ENCODE data around the gene ELMO3.

ELMO3 gene

DNA sequence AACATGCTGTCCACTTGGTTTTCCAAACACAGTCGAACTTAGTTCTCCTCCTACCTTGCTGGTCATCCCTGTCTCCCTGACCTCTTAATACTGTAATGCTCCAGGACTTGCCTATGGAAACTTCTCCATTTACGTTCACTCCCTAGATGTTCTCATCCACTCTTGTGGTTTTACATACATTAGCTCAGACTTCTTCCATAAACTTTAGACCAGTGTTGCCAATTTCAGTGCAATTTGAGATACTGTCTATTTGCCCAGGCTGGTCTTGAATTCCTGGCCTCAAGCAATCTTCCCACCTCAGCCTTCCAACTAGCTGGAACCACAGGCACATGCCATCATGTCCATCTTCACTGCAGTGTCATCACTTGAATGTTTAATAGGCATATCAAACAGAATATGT lies 16.6 kb upstream of the ELMO3 start:
- DNase-seq (ENCODE audit: low spot score) = no peak

DNA sequence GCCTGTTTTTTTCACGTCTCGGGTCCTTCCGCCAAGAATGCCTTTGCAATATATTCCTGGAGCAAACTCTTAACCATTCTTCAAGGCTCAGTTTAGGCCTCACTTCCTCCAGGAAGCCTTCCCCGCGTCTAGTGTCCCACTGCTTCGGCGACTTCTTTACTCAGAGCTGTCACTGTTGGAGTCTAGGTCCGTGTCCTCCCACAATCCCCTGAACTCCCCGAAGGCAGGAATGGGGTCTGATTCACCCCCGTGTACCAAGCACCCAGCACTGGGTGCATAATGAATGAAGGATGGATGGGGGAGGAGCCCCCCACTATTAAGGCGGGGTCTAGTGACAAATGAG lies 15.7 kb upstream of the ELMO3 start:
- no peak for DNase-seq (ENCODE audit: low spot score)

DNA sequence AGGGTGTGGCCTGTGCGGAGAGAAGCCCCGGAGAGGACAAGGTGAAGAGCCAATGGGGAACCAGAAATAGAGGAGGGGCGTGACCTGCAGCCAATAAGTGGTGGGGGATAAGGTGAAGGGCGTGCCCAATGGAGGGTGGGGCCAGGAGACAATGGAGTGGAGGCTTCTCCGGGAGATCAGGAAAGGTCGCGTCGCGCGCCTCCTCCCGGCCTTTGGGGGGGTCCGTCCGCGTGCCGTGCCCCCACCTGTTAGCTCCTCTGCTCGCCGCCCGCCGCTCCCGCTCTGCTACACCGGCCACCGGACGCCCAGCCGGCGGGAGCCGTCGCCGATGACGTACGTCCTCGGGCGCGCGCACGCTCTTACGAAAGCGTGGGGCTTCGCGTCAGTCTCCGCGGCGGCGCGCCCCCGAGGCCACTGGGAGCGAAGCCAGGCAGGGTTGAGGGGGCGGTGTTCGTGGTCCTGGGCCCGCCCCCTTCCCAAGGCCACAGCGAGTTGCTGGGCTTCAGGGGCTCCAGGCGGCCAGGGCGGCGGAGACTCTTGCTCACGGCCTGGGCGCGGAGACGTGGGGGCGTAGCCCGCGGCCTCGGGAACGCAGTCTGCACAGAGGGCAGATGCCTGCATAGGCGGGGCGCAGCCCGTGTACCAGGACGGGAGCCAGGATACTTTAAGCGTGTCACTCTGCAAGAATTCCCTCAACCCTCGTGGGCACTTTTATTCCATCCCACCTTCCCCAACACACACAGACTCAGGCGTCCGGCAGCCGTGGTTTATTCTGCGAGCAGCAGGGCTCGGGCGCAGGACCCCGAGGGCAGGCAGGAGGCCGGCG lies 15.1 kb upstream of the ELMO3 start, which contains the start of gene MATCAP1:
Gene MATCAP1, minus strand, starts transcription at position 337 of the 826 bp plus-strand sequence. CDS start 3,353 bp downstream, outside the sequence.
- DNase-seq (ENCODE audit: low spot score) = peak; percentile 99

DNA sequence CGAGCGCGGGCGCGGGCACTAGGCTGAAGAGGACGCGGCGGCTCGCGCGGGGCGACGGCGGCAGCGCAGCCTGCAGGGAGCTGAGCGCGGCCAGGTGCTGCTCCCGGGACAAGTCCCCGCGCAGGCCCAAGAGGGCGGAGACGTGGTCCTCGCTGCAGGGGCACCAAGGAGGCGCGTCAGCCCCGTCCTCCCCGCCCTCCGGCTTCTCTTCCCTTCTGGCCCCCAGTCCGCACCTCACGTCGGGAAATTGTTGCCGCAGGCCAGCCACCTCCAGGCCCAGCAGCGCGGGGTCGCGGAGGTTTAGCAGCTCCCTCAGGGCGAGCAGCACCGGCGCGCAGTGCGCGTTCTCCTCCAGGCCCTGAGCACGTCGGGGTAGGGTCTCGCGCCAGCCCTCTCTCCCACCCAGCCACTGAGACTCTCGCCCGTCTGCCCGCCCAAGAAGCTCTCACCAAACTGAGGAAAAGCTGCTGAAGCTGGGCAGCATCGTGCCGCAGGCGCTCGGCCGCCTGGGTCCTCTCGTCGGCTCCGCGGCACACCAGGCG lies 14.4 kb upstream of the ELMO3 start:
- no peak for DNase-seq (ENCODE audit: low spot score)

DNA sequence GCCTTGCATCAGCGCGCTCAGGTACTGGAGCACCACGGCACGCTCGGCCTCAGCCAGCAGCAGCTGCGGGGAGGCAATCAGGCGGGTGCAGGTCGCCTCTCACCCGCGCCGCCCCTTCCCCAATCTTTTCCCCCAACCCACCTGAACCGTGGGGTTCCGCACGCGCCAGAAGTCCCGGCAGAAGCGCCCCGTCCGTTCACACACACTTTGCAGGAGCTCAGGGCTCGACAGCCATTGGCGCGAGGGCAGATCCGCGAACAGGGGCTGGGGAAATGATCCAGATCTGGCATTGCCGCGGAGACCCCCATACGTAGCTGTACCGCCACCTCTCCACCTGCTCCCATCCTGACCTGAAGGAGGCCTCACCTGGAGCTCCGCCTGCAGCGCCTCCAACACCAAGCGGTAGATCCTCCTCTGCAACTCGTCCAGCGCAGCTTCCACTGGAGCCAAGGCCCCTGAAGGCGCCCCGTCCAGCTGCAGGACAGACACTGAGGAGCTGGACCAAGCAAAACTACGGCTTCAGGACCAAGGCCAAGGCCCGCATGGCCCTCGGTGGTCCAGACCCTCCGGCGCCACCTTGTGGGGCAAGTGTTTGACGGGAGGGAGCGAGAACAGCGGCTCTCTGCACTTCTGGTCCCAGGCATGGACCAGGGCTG lies 13.8 kb upstream of the ELMO3 start:
- peak; percentile 90 for DNase-seq (ENCODE audit: low spot score)

DNA sequence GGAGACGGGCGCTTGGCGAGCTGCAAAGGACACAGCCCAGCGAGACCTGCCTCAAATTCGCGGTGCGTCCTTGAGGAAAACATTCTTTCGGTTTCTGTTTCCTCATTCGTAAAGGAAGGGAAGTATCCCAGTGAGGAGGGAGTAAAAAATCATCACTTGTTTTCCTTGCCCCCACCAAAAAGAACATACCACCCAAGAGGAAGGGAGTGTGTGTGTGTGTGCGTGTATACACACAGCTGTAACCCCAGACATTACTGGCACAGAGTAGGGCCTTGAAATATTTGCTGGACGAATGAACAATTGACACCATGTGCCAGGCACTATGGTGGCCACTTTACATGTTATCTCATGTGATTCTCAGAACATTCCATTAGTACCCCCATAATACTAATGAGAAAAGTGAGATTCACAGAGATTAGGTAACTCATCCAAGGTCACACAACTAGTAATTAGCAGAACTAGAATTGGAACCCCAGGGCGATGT lies 13.2 kb upstream of the ELMO3 start:
- no peak for DNase-seq (ENCODE audit: low spot score)

DNA sequence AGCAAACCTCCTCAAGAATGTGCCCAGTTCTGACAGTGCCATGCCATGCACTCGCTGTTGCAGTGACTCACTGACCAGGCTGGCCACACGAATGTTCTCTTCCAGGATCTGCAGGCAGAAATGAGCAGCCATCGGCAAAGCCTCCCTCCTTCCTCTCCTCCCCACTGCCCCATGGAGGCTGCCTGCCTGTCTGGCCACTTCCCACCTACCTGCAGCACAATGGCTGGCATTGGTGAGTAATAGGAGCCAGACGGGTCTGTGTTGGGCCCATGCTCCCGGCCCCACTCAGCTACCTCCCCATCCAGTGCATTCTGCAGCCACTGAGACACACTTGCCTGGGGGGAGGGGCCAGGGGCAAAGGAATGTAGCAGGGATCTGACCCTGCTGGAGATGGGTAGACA lies 12.4 kb upstream of the ELMO3 start:
- DNase-seq (ENCODE audit: low spot score) = no peak

DNA sequence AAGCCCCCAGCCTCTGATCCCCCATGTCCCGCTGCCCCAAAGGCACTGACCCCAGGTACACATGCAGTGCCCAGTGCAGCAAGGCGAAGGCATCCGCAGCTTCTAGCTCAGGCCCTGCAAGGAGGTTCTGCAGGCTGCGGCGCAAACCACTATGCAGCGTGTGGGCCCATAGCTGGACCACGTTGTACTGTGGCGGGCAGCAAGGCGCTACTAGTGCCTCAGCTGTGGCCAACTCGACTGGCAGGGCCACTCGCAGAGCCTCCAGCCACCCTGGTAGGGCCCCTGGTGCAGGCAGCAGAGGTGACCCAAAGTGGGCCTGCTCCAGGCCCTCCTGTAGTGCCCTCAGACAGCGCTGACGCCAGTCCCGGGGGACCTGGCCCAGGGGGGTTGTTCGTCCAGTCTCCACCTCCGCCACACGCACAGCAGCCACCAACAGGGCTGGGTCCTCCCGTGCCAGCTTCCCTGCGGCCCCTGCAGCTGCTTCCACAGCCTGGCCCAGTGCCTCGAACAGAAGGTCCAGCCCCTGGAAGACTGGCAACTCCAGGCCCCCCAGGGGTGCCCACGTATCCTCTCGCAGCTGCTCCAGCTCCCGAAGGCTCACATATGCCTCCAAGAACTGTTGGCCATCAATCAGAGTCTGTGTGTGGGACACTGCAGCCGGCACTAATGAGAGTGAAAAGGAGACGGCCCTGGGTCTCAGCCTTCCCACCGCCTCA lies 11.6 kb upstream of the ELMO3 start:
- DNase-seq (ENCODE audit: low spot score) = no peak

DNA sequence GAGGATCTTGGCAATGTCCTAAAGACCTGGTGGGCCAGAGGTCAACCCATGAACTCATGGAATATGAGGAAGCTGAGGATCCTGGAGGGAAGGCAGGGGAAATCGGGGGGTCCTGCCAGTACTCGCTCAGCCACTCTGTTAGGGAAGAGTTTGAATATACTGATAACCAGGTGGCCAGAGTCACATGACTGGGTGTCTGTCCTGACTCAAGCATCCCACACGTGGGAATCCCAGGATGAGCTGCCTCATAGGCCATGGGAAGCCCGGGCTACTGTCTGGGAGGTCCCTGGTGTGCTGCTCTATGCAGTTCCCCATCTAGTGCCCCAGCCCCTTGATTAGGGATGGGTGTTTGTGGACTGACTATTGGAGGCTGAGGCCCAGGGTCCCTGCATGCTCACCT lies 10.6 kb upstream of the ELMO3 start:
- DNase-seq (ENCODE audit: low spot score) = no peak

DNA sequence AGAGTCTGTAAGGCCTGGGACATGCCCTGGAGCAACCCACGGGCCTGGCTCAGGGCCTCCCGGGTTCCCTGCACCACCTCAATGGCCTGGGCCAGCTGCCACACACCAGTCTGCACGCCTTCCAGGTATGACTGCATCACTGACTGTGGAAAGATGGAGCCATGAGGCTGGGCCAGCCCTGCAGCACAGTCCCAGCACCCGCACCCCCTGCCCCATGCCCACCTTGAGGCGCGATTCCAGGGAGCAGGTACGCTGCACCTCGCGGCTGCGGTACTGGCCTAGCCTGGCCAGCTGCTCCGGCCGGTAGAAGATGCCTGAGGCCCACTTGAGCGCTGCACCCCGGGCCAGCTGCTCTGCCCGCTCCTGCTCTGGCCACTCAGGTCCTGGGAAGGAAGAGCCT lies 10.1 kb upstream of the ELMO3 start:
- DNase-seq (ENCODE audit: low spot score) = no peak

DNA sequence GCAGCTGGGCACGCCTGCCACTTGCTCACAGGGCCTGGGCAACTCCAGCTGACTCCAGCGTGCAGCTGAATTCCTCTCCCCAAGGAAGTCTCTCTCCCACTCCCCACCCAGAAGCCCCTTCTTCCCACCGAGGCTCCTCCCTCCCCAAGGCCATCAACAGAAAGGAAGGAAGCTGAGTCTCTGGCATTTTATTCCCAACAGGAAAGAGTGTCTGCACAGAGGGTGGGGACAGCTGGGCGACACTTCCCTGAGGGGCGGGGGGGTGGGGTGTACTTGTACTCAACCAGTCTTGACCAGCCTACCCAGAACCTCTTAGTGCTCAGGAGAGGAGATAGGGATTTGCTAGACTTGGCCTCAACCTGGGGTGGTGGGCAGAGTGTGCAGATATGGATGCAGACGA lies 8.9 kb upstream of the ELMO3 start, which contains the start of gene EXOC3L1:
Gene EXOC3L1, minus strand, starts transcription at position 96 of the 400 bp plus-strand sequence. CDS start 460 bp downstream, outside the sequence.
- DNase-seq (ENCODE audit: low spot score) = no peak

DNA sequence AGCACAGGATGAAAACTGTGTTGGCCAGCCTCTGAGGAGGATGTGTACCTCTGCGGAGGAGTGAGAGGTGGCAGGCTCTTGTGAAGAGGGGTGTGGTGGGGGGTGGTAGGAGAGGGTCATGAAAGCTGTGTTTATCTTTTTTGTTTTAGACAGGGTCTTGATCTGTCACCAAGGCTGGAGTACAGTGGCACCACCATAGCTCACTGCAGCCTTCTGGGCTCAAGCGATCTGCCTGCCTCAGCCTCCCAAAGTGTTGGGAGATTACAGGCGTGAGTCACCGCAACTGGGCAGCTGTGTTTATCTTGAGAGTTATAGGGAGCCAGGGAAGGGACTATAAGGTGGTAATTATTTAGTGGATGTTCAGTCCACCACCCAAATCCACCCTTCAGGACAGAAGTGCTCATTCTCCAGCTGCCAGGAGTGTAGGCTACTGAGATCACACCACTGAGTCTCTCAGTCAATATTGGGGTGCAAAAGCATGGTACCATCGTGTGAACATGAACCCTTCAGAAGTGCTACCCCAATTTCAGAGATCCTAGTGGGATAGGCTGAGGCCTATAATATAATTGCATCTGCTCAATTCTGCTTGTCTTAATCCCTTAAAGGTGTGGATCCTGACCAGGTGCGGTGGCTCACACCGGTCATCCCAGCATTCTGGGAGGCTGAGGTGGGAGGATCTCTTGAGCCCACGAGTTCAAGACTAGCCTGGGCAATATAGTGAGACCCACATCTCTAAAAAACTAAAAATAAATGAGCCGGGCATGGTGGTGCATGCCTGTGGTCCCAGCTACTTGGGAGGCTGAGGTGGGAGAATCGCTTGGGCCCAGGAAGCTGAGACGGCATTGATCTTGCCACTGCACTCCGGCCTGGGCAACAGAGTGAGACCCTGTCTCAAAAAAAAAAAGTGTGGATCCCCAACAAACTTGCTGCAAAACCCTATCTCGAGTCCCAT lies 8.2 kb upstream of the ELMO3 start:
- no peak for DNase-seq (ENCODE audit: low spot score)

DNA sequence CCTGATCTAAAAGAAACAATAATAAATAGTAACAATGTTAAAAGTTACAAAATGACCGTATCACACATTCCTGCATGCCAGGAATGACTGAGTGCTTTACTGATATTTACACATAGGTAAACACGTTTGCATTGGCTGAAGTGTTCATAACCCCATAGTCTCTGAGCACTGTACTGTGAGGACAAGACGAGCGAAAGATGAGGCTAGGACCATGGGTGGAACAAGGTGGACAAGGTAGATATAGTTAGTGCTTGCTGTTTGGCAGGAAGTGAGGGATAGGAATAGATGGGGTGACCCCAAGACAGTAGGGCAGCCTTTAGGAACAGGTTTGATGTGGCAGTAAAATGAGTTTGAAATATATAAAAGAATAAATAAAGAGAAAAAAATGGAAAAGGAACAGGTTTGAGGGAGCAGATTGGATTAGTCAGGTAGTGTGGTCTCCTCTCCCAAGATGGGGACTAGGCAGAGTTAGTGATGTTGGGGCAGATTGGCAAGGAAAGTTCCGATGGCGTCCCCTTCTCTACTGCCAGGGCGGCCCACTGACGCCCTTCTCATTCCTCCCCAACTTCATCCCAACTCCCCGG lies 7.4 kb upstream of the ELMO3 start:
- no peak for DNase-seq (ENCODE audit: low spot score)

DNA sequence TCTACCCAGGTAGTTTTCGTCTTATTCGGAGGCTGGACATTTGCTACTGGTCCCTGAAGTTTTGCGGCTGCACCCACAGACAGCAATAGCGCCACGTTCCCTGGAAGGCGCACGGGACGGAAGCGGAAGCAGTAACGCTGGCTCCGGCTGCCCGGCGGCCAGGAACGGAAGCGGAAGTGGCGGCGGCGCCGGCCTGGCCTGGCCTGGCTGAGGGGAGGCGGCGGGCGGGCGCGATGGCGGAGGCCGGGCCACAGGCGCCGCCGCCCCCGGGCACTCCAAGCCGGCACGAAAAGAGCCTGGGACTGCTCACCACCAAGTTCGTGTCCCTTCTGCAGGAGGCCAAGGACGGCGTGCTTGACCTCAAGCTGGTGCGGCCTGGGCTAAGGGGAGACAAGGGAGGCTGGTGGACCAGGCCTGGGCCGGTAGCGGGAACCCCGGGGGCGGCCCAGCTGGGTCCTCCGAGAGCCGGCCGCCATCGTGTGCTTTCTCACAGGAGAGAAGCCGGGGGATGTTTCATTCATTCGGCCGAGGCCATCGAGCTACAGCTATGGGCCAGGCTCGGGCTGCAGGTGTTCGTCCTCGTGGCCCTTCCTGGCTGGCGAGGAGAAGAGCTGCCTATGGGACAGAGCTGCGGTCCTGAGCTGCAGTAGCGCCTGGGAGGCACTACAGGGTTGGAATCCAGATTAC lies 6.8 kb upstream of the ELMO3 start, which contains the start of gene E2F4:
Gene E2F4, plus strand, starts transcription at position 161 of the 687 bp plus-strand sequence. Its CDS starts 73 bp downstream, at position 234.
- DNase-seq (ENCODE audit: low spot score) = peak; percentile 90

DNA sequence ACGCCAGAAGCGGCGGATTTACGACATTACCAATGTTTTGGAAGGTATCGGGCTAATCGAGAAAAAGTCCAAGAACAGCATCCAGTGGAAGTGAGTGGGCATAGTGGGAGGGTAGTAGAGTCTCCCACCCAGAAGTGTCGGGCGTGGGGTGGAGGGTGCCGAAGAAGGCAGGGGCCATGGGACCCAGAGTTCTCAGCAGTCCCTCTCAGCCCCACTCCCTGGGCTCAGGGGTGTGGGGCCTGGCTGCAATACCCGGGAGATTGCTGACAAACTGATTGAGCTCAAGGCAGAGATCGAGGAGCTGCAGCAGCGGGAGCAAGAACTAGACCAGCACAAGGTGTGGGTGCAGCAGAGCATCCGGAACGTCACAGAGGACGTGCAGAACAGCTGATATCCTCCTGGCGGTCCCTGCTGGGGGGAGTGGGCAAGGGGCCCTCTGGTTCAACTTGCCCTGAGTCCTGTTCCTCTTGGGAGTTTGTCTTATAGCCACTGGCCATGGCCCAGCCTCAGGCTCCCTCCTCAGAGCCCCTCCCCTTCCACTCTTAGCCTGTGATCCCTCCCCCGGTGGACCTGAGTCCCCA lies 6.1 kb upstream of the ELMO3 start:
- DNase-seq (ENCODE audit: low spot score) = no peak

DNA sequence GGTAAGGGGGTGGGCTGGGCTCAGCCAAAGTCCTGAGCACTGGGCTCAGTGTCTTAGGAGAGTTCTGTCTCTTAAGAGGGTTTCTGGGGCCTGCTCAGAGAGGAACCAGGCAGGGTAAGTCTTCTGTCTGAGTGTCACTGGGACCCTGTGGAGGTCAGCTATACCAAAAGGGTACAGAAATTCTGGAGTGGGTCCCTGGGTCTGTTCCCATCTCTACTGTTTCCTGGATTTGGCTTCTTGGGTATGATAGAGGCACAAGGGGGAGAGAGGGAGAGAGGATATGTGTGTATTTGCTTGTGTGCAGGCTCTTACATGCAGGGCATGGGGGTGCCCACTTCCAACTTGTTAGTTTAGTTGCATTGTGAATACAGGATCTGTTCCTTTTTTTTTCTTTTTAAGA lies 5.4 kb upstream of the ELMO3 start:
- DNase-seq (ENCODE audit: low spot score) = no peak

DNA sequence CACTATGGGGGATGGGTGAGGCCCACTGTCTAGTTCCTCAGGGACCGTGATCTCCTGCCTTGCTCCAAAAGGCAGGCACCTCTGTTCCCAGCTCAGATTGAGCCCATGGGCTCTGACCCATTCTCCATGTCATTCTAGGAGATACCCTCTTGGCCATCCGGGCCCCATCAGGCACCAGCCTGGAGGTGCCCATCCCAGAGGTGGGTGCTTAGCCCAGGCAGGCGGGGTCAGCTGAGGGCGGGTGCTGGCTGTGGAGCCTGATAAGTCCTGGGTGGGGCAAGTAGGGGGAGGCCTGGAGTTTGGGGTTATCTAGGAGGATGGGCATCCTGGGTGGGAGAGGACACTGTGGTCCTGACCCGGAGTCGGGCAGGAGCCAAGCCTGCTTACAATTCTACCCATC lies 4.7 kb upstream of the ELMO3 start:
- DNase-seq (ENCODE audit: low spot score) = no peak

DNA sequence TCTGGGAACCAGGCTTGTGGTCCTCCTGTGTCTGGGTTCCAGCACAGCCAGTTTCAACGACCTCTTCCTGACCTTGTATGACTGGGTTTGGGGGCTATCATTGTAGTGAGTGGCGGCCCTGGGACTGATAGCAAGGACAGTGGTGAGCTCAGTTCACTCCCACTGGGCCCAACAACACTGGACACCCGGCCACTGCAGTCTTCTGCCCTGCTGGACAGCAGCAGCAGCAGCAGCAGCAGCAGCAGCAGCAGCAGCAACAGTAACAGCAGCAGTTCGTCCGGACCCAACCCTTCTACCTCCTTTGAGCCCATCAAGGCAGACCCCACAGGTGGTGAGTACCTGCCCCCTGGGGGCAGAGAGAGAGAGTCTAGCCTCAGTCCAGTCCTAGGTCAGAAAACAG lies 3.3 kb upstream of the ELMO3 start:
- DNase-seq (ENCODE audit: low spot score) = no peak

DNA sequence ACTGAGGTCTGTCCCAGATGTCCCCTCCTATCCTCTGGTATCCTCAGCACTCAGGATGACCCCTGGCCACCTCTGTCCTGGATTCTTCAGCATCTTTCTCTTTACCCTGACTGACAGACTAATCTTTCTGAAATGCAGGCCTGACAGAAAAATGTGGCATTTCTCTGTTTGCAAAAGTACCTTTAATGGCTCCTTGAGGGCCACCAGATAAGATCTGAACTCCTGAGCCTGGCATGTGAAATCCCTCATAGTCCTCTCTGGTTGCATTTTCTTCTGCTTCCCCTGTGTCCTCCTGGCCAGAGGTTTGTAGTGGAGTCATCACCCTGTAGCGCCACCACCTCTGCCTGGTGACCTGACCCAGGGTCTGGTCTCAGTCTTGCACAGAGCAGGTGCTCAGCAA lies 2.0 kb upstream of the ELMO3 start:
- no peak for DNase-seq (ENCODE audit: low spot score)

DNA sequence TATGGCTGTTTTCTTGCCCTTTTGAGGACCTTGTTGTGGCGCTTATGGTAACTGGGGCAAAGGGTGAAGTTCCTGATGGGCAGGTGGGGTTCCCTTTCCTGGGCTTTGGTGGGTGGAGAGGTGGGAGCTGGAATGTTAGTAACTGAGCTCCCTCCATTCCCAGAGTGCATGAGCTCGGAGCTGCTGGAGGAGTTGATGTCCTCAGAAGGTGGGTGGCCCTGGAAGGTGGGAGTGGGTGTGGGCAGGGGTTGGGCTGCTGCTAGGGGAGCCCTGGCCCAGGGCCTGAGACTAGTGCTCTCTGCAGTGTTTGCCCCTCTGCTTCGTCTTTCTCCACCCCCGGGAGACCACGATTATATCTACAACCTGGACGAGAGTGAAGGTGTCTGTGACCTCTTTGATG lies 1.2 kb upstream of the ELMO3 start:
- DNase-seq (ENCODE audit: low spot score) = no peak

All from HuH-7 (cell line).